ENCODE measurements around the gene CMSS1. TPM values are rescaled to one million over a fixed set of nuclear protein-coding genes. Genes with fewer than 3 reads are reported as not detected.
A peak's percentile ranks its signal among the peaks of the same experiment; 100 is the strongest.

CMSS1 gene
- total and polyA plus RNA-seq, 2 of the 13 experiments (the other 11 are each of a cell fraction or from before 2014, with no cell fraction given): 6.4 to 48.7 TPM

DNA sequence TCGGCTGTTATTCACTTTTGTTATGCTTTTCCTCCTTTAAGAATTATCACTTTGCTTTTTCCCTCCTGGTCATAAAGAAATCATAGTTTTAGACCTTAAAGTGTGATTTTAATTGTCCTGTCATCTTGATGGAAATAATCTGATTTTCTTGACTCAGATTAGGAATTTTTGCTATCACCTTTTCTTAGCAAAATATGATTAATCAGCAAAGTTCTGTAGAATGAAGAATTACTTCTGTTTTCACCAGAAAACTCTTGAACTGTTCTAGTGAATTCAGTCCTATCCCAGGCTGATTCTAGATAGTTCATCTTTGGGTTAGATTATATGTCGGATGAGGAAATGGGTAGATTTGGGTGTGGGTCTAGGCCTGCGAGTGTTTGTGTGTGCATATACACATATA, 12.2 kb downstream of the CMSS1 start:
- intact Hi-C loops (cut with micrococcal nuclease; ENCODE audit: unreplicated experiment): loop anchor here (5.0 kb wide), 1 partner anchor 762 kb away; no protein-coding TSS in a partner anchor
- TF ChIP-seq, protein P1, sequence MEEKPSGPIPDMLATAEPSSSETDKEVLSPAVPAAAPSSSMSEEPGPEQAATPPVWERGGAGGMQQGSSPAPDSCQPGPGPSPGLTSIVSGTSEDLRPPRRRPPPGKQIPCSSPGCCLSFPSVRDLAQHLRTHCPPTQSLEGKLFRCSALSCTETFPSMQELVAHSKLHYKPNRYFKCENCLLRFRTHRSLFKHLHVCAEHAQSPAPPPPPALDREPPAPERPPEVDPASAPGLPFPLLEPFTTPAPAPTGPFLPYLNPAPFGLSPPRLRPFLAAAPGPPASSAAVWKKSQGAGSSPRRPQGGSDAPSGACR (CRISPR knock-in tag; IDR thresholded peaks at IDR 0.05): no peak
- TF ChIP-seq MAFF (IDR thresholded peaks at IDR 0.05; ENCODE audit: low read depth, low read length) (peak; percentile 81), AKAP8 (CRISPR knock-in tag; IDR thresholded peaks at IDR 0.05) (no peak), MAFK (conservative IDR thresholded peaks at IDR 0.05 in 1 of 2, IDR thresholded peaks at IDR 0.05 in 1 of 2; ENCODE audit: low read length in 2 of 2) (peak; percentile 69 to 83)
- TF ChIP-seq, protein P2, sequence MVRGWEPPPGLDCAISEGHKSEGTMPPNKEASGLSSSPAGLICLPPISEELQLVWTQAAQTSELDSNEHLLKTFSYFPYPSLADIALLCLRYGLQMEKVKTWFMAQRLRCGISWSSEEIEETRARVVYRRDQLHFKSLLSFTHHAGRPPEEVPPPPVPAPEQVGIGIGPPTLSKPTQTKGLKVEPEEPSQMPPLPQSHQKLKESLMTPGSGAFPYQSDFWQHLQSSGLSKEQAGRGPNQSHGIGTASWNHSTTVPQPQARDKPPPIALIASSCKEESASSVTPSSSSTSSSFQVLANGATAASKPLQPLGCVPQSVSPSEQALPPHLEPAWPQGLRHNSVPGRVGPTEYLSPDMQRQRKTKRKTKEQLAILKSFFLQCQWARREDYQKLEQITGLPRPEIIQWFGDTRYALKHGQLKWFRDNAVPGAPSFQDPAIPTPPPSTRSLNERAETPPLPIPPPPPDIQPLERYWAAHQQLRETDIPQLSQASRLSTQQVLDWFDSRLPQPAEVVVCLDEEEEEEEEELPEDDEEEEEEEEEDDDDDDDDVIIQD (CRISPR knock-in tag; IDR thresholded peaks at IDR 0.05; ENCODE audit: low read depth): no peak
- TF ChIP-seq, protein P3, sequence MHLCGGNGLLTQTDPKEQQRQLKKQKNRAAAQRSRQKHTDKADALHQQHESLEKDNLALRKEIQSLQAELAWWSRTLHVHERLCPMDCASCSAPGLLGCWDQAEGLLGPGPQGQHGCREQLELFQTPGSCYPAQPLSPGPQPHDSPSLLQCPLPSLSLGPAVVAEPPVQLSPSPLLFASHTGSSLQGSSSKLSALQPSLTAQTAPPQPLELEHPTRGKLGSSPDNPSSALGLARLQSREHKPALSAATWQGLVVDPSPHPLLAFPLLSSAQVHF (CRISPR knock-in tag; IDR thresholded peaks at IDR 0.05): no peak
- DNase-seq (ENCODE audit: low spot score) (no peak), ATAC-seq (no peak), FAIRE-seq (no peak)
- Histone ChIP-seq H3K4me1 (ENCODE audit: insufficient read depth, low read length) (peaks cover 27% of the 10 kb centered on the region), H4K20me1 (ENCODE audit: insufficient read depth, low read length) (no peaks in the 10 kb centered on the region), H3K4me3 (replicated peaks in 1 of 3; ENCODE audit: insufficient read depth in 1 of 3, low read depth in 2 of 3, low read length in 3 of 3) (no peak overlapping the region), H3K79me2 (ENCODE audit: insufficient read depth, low read length) (peaks cover 18% of the 10 kb centered on the region), H3K36me3 (replicated peaks in 1 of 2; ENCODE audit: control insufficient read depth in 1 of 2, insufficient read depth in 2 of 2, low read length in 2 of 2) (no peaks in the 10 kb centered on the region), H3K9ac (ENCODE audit: insufficient read depth, low read depth, low read length) (no peak overlapping the region), H3K9me3 (ENCODE audit: low read length) (no peaks in the 10 kb centered on the region), H3K27ac (ENCODE audit: extremely low read length, insufficient read depth, low read length) (no peak overlapping the region), H2AFZ (ENCODE audit: low read length) (no peak overlapping the region), H3K27me3 (ENCODE audit: control insufficient read depth in 1 of 2, insufficient read depth in 2 of 2, low read length in 2 of 2) (no peaks in the 10 kb centered on the region), H3K4me2 (ENCODE audit: low read depth, low read length) (no peak overlapping the region)
- BruUV-seq (replicated peaks): no TSS peak
- POLR2A ChIA-PET: no interaction called here
- 90% methylated on average over 3 of the region's 3 CpGs for WGBS (ENCODE audit: low lambda C conversion rate)
- in situ Hi-C loops (cut with HindIII; ENCODE audit: extremely low pct_ligation_motif_present, low pct_unique_long_range_greater_than_20kb): loop anchor here (25.0 kb wide), 1 partner anchor 757 kb away; no protein-coding TSS in a partner anchor
- CTCF ChIA-PET (ENCODE audit: low intra/inter-chr PET ratio, low total read pairs): no interaction called here

Data from HepG2 (cell line).